HepG2 (cell line): ENCODE data around the gene SEMA6D. TPM values are rescaled to one million over a fixed set of nuclear protein-coding genes. Genes with fewer than 3 reads are reported as not detected.

Experiments used
- ATAC-seq: fragments of 200-7000 bp; cut with Tn5 transposase; 3 replicates; pipeline ENCODE4 v1.9.1; 2020; ENCODE audit warnings: mild to moderate bottlenecking, moderate library complexity
- BruUV-seq: library from RNA; stranded (reverse); fragments of 400-500 nt; replicated peaks from 2 replicates; lab custom pipeline; 2021; lab: Mats Ljungman, UMichigan
- CTCF ChIA-PET: fragments of 300-600 bp; formaldehyde crosslinking; extraction: SDS; loops from one replicate; lab custom pipeline; 2021; ENCODE audit warnings: low total read pairs, inconsistent platforms, low intra/inter-chr PET ratio; lab: Yijun Ruan, JAX
- POLR2A ChIA-PET: fragments of 350-600 bp; sonication (Branson Sonifier 250); formaldehyde crosslinking; loops from one replicate; lab custom pipeline; 2020; ENCODE audit warnings: antibody characterized with exemption, inconsistent platforms; lab: Yijun Ruan, JAX
- DNase-seq: peaks from one replicate; pipeline ENCODE4 v3.0.0-alpha.2; 2015; ENCODE audit warnings: low spot score
- FAIRE-seq: peaks from 3 replicates; lab custom pipeline; 2011; peaks lifted over from hg19 to GRCh38; lab: Jason Lieb, UNC
- H2AFZ ChIP-seq: one replicate; pipeline ENCODE4 v1.6.1; 2011; ENCODE audit warnings: low read length, inconsistent platforms
- H3K27ac ChIP-seq: fragments of 300-600 bp; 3 replicates; pipeline ENCODE4 v1.8.0; 2011; ENCODE audit warnings: mixed run types, mild to moderate bottlenecking, mixed read lengths, low read length, inconsistent platforms; ENCODE audit not compliant: insufficient read depth; ENCODE audit errors: extremely low read length
- H3K27me3 ChIP-seq, 2 experiments: fragments of 200-600 bp in 1 of 2; 2 replicates in 1 of 2; 3 replicates in 1 of 2; pipeline versions ENCODE4 v1.6.0 to v1.8.0; 2011; ENCODE audit warnings: low read length in 2 of 2, mild to moderate bottlenecking in 2 of 2, moderate library complexity in 2 of 2, inconsistent platforms in 1 of 2; ENCODE audit not compliant: insufficient read depth in 2 of 2, control insufficient read depth in 1 of 2
- H3K36me3 ChIP-seq, 2 experiments: fragments of 200-600 bp in 1 of 2; replicated peaks in 1 of 2; 2 replicates in 1 of 2; 3 replicates in 1 of 2; pipeline versions ENCODE4 v1.5.1 to v1.8.0; 2011; ENCODE audit warnings: low read length in 2 of 2, inconsistent platforms in 1 of 2; ENCODE audit not compliant: insufficient read depth in 2 of 2, control insufficient read depth in 1 of 2
- H3K4me1 ChIP-seq: 2 replicates; pipeline ENCODE4 v1.5.1; 2012; ENCODE audit warnings: low read length, inconsistent platforms; ENCODE audit not compliant: insufficient read depth
- H3K4me2 ChIP-seq: 2 replicates; pipeline ENCODE4 v1.6.0; 2011; ENCODE audit warnings: low read depth, low read length, inconsistent platforms
- H3K4me3 ChIP-seq, 3 experiments: fragments of 200-600 bp in 1 of 3; sonication (generic), shearing (Covaris generic) in 1 of 3; replicated peaks in 1 of 3; 2 replicates each; pipeline ENCODE4 v1.5.1; 2011 to 2016; ENCODE audit warnings: low read length in 3 of 3, inconsistent platforms in 2 of 3, low read depth in 2 of 3, mild to moderate bottlenecking in 2 of 3, control low read depth in 1 of 3, mixed read lengths in 1 of 3; ENCODE audit not compliant: insufficient read depth in 1 of 3
- H3K79me2 ChIP-seq: one replicate; pipeline ENCODE4 v1.6.1; 2011; ENCODE audit warnings: low read length, inconsistent platforms; ENCODE audit not compliant: insufficient read depth
- H3K9ac ChIP-seq: 2 replicates; pipeline ENCODE4 v1.6.0; 2011; ENCODE audit warnings: mild to moderate bottlenecking, low read depth, low read length, inconsistent platforms; ENCODE audit not compliant: insufficient read depth
- H3K9me3 ChIP-seq: 2 replicates; pipeline ENCODE4 v1.5.1; 2012; ENCODE audit warnings: mild to moderate bottlenecking, low read length
- H4K20me1 ChIP-seq: 2 replicates; pipeline ENCODE4 v1.6.0; 2011; ENCODE audit warnings: inconsistent platforms, mild to moderate bottlenecking, low read length, moderate library complexity; ENCODE audit not compliant: insufficient read depth
- ELF3 ChIP-seq: IDR thresholded peaks from 2 replicates; pipeline ENCODE4 v1.6.1; 2016; ENCODE audit warnings: missing genetic modification reagents, missing compliant biosample characterization
- GABPB1 ChIP-seq: IDR thresholded peaks from 2 replicates; pipeline ENCODE4 v1.6.1; 2016; ENCODE audit warnings: mild to moderate bottlenecking, missing genetic modification reagents, moderate library complexity, missing compliant biosample characterization
- HMG20A ChIP-seq: IDR thresholded peaks from 2 replicates; pipeline ENCODE4 v1.6.1; 2016; ENCODE audit warnings: borderline replicate concordance
- JARID2 ChIP-seq: sonication (generic); formaldehyde crosslinking; IDR thresholded peaks from 2 replicates; pipeline ENCODE4 v1.8.1; 2023; ENCODE audit warnings: missing genetic modification reagents, inconsistent platforms; ENCODE audit not compliant: insufficient replicate concordance
- MXD4 ChIP-seq: IDR thresholded peaks from 2 replicates; pipeline ENCODE4 v1.6.1; 2016; ENCODE audit warnings: mild to moderate bottlenecking, missing biosample characterization, missing genetic modification reagents
- RARA ChIP-seq: IDR thresholded peaks from 2 replicates; pipeline ENCODE4 v1.6.1; 2016; ENCODE audit warnings: missing genetic modification reagents, missing compliant biosample characterization
- REPIN1 ChIP-seq: sonication (generic); formaldehyde crosslinking; IDR thresholded peaks from 2 replicates; pipeline ENCODE4 v1.8.0; 2022; ENCODE audit warnings: missing genetic modification reagents, low read depth, mild to moderate bottlenecking, borderline replicate concordance
- RFX1 ChIP-seq: fragments of 450-650 bp; IDR thresholded peaks from 2 replicates; pipeline ENCODE4 v1.6.1; 2017
- RFX5 ChIP-seq: IDR thresholded peaks from 2 replicates; pipeline ENCODE4 v1.6.1; 2011; ENCODE audit warnings: low read depth, low read length, improper control_type of control experiment
- SMYD3 ChIP-seq: sonication (generic); formaldehyde crosslinking; IDR thresholded peaks from 2 replicates; pipeline ENCODE4 v1.8.1; 2023; ENCODE audit warnings: mild to moderate bottlenecking, missing genetic modification reagents
- ZBTB21 ChIP-seq: sonication (generic); formaldehyde crosslinking; IDR thresholded peaks from 2 replicates; pipeline ENCODE4 v1.4.0; 2020; ENCODE audit warnings: missing genetic modification reagents
- ZBTB42 ChIP-seq: sonication (generic); formaldehyde crosslinking; IDR thresholded peaks from 2 replicates; pipeline ENCODE4 v1.5.0; 2020; ENCODE audit warnings: mild to moderate bottlenecking, missing genetic modification reagents
- ZNF614 ChIP-seq: IDR thresholded peaks from 2 replicates; pipeline ENCODE4 v1.6.1; 2018; ENCODE audit warnings: missing biosample characterization, missing genetic modification reagents, inconsistent platforms, borderline replicate concordance
- ZNF883 ChIP-seq: sonication (generic); formaldehyde crosslinking; IDR thresholded peaks from 2 replicates; pipeline ENCODE4 v1.5.1; 2020; ENCODE audit warnings: mild to moderate bottlenecking, missing genetic modification reagents; ENCODE audit errors: not compliant biosample characterization
- WGBS: methylation state at CpG from one replicate; pipeline ENCODE4 v1.1.6; 2017; ENCODE audit warnings: low lambda C conversion rate; 5-methylcytosine and 5-hydroxymethylcytosine counted together
- in situ Hi-C: cut with HindIII; loops from 2 replicates; pipeline ENCODE4 v1.10.0; 2017; ENCODE audit warnings: low pct_unique_long_range_greater_than_20kb; ENCODE audit not compliant: extremely low pct_ligation_motif_present
- intact Hi-C: fragments of 100-400 bp; cut with micrococcal nuclease; formaldehyde crosslinking; loops from one replicate; pipeline ENCODE4 v1.10.0; 2022; ENCODE audit not compliant: unreplicated experiment
- polyA plus RNA-seq, 8 experiments: library from polyadenylated mRNA; depleted of rRNA in 3 of 8; stranded (reverse) in 7 of 8; unstranded in 1 of 8; fragments of >200 nt; fragmentation: Illumina TruSeq in 4 of 8; extraction: Trizol in 4 of 8; gene quantifications; 2 replicates each; pipeline versions ENCODE4 v1.2.1 to v1.2.3, GENCODE V29; 2011 to 2016; ENCODE audit warnings: low read depth in 4 of 8, missing spikeins in 1 of 8, mixed read lengths in 1 of 8; ENCODE audit not compliant: insufficient read depth in 1 of 8
- total RNA-seq, 5 experiments: library from RNA; depleted of rRNA; stranded (reverse); fragments of >200 nt; fragmentation: Illumina TruSeq; extraction: Trizol; gene quantifications; 2 replicates each; pipeline ENCODE4 v1.2.3, GENCODE V29; 2016; ENCODE audit warnings: low read depth in 1 of 5
- TF ChIP-seq, protein P1 (sequence below): sonication (generic); formaldehyde crosslinking; IDR thresholded peaks from 2 replicates; pipeline ENCODE4 v1.5.0; 2020; ENCODE audit warnings: missing genetic modification reagents, mild to moderate bottlenecking, borderline replicate concordance
- TF ChIP-seq, protein P2 (sequence below): sonication (generic); formaldehyde crosslinking; IDR thresholded peaks from 2 replicates; pipeline ENCODE4 v1.5.0; 2020; ENCODE audit warnings: missing genetic modification reagents
- TF ChIP-seq, protein P3 (sequence below): sonication (generic); formaldehyde crosslinking; IDR thresholded peaks from 2 replicates; pipeline ENCODE4 v1.4.0; 2020; ENCODE audit warnings: missing genetic modification reagents, borderline replicate concordance

SEMA6D gene
- total and polyA plus RNA-seq, 2 of the 13 experiments (the other 11 are each of a cell fraction or from before 2014, with no cell fraction given) = not detected

DNA sequence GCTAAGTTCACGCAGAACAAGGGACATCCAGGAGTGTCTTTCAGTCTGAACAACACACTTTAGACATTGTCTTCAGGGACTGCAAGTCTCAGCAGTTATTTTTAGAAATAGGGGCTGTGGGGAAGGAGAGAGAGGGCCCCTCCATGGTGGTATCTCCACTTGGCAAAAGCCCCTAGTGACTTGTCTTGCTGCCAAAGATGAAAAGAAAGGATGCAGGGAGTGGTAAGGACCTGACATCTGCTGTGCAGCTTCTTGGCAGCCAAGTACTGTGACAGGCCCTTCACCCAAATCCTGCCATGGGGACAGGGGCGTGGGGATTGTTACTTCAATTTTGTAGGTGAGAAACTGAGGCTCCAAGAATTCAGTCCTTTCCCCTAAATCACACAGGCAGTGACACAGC lies 21.0 kb upstream of the SEMA6D start (continued):
- TF ChIP-seq, protein P1, sequence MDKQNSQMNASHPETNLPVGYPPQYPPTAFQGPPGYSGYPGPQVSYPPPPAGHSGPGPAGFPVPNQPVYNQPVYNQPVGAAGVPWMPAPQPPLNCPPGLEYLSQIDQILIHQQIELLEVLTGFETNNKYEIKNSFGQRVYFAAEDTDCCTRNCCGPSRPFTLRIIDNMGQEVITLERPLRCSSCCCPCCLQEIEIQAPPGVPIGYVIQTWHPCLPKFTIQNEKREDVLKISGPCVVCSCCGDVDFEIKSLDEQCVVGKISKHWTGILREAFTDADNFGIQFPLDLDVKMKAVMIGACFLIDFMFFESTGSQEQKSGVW (CRISPR knock-in tag) = no peak
- TF ChIP-seq ZBTB21 (CRISPR knock-in tag) (no peak), HMG20A (CRISPR knock-in tag) (no peak), RFX5 (no peak), GABPB1 (CRISPR knock-in tag) (no peak), MXD4 (CRISPR knock-in tag) (no peak), RFX1 (no peak)
- TF ChIP-seq, protein P2, sequence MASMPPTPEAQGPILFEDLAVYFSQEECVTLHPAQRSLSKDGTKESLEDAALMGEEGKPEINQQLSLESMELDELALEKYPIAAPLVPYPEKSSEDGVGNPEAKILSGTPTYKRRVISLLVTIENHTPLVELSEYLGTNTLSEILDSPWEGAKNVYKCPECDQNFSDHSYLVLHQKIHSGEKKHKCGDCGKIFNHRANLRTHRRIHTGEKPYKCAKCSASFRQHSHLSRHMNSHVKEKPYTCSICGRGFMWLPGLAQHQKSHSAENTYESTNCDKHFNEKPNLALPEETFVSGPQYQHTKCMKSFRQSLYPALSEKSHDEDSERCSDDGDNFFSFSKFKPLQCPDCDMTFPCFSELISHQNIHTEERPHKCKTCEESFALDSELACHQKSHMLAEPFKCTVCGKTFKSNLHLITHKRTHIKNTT = no peak
- TF ChIP-seq, all 625 proteins: peak for 0

- FAIRE-seq = no peak
- no peak for DNase-seq
- Histone ChIP-seq H3K9me3 (no peaks in the 10 kb centered on the region), H3K4me2 (no peak overlapping the region), H3K4me3 (no peak overlapping the region), H2AFZ (no peak overlapping the region), H3K9ac (no peak overlapping the region), H3K36me3 (no peaks in the 10 kb centered on the region), H3K27me3 (no peaks in the 10 kb centered on the region), H3K79me2 (no peaks in the 10 kb centered on the region), H4K20me1 (no peaks in the 10 kb centered on the region), H3K4me1 (no peaks in the 10 kb centered on the region), H3K27ac (no peak overlapping the region)
- 31% methylated on average over 8 of the region's 8 CpGs for WGBS
- BruUV-seq = no TSS peak
- TF ChIP-seq ZBTB42 (CRISPR knock-in tag) (no peak), JARID2 (CRISPR knock-in tag) (no peak), ZNF883 (no peak), REPIN1 (CRISPR knock-in tag) (no peak), RARA (no peak), ELF3 (CRISPR knock-in tag) (no peak), SMYD3 (CRISPR knock-in tag) (no peak), ZNF614 (no peak)
- TF ChIP-seq, protein P3, sequence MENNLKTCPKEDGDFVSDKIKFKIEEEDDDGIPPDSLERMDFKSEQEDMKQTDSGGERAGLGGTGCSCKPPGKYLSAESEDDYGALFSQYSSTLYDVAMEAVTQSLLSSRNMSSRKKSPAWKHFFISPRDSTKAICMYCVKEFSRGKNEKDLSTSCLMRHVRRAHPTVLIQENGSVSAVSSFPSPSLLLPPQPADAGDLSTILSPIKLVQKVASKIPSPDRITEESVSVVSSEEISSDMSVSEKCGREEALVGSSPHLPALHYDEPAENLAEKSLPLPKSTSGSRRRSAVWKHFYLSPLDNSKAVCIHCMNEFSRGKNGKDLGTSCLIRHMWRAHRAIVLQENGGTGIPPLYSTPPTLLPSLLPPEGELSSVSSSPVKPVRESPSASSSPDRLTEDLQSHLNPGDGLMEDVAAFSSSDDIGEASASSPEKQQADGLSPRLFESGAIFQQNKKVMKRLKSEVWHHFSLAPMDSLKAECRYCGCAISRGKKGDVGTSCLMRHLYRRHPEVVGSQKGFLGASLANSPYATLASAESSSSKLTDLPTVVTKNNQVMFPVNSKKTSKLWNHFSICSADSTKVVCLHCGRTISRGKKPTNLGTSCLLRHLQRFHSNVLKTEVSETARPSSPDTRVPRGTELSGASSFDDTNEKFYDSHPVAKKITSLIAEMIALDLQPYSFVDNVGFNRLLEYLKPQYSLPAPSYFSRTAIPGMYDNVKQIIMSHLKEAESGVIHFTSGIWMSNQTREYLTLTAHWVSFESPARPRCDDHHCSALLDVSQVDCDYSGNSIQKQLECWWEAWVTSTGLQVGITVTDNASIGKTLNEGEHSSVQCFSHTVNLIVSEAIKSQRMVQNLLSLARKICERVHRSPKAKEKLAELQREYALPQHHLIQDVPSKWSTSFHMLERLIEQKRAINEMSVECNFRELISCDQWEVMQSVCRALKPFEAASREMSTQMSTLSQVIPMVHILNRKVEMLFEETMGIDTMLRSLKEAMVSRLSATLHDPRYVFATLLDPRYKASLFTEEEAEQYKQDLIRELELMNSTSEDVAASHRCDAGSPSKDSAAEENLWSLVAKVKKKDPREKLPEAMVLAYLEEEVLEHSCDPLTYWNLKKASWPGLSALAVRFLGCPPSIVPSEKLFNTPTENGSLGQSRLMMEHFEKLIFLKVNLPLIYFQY = no peak
- POLR2A ChIA-PET = no interaction called here
- no peak for ATAC-seq
- intact Hi-C loops (no loop called here), in situ Hi-C loops (no loop called here)
- CTCF ChIA-PET = no interaction called here
Measured at GRCh38 chr15:47705281-47705997, 11.9 kb upstream of the SEMA6D start.
